ENCODE measurements around the gene DAB2IP.

Gene DAB2IP

DNA sequence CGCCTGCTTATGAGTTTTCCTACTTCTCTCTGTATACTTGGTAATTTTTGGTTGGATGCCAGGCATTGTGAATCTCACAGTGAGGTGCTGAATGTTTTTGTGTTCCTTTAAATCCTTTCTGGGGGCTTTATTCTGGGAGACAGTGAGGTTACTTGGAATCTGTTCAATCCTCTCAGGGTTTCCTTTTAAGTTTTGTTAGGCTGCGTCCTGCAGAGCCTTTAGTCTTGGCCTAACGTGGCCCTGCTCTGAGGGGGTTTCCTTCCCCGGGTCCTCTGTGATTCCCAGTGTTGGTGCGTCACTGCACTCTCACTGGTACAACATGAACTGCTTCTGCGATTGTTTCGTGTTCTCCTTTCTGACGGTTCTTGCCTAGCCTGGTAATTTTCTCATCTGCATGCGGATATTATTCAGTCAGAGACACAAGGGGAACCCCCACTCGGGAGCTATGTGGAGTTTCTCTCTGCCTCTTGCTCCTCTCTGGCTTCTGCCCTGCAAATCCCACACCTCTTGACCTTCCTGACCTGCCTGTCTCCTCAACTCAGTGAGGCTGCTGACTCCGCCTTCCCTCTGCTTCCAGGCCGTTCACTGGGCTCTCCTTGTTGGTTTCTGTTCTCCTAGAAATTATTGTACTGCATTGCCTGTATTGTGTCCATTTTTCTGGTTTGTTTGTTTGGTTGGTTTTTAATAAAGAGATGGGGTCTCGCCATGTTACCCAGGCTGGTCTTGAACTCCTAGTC is 128.1 kb downstream of the DAB2IP start:
- H3K4me3 ChIP-seq (replicated peaks; ENCODE audit: low read depth, low read length) = no peak overlapping the region
- TF ChIP-seq, protein P1, sequence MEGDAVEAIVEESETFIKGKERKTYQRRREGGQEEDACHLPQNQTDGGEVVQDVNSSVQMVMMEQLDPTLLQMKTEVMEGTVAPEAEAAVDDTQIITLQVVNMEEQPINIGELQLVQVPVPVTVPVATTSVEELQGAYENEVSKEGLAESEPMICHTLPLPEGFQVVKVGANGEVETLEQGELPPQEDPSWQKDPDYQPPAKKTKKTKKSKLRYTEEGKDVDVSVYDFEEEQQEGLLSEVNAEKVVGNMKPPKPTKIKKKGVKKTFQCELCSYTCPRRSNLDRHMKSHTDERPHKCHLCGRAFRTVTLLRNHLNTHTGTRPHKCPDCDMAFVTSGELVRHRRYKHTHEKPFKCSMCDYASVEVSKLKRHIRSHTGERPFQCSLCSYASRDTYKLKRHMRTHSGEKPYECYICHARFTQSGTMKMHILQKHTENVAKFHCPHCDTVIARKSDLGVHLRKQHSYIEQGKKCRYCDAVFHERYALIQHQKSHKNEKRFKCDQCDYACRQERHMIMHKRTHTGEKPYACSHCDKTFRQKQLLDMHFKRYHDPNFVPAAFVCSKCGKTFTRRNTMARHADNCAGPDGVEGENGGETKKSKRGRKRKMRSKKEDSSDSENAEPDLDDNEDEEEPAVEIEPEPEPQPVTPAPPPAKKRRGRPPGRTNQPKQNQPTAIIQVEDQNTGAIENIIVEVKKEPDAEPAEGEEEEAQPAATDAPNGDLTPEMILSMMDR (IDR thresholded peaks at IDR 0.05; ENCODE audit: low read depth, low read length, missing control alignments) = no peak
- no peak for DNase-seq (ENCODE audit: extremely low read depth, low read depth)

DNA sequence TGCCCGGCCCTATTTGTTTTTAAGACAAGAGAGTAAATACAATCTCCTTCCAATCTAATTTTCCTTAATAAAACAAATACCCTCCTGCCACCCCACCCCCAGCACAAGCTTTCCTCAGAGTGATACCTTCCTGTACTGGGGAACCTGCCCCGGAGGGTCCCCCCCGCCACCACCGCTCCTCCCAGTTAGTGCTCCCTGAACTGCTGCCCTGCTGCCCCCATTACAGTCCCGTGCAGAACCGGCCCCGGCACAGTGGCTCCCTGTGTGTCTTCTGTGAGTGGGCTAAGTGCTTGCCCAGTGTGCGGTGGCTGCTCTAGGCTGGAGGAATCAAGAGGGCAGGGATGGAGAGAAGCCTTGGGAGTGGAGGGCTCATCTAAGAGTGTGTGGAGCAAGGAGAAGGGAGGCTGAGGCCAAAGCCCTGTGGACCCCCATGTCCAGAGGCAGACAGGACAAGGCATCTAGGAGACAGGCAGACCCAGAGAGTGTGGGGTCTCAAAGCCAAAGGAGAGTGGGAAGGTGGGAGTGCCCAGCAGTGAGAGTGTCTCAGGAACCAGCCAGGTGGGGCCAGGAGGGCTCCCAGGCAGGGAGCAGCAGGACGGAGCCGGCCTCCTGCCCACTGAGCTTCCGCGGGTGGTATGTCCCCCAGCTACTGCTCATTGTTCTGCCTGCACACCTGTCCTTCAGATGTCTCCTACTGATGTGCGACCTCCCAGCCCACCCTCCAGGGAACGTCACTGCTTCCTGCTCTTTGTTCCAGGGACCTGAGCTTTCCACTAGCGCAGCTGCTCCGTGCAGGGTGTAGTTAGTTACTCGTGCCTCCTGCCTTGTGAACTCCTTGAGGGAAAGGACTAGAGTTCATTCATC is 129.0 kb downstream of the DAB2IP start:
- no peak for DNase-seq (ENCODE audit: extremely low read depth, low read depth)
- TF ChIP-seq, protein P1 (IDR thresholded peaks at IDR 0.05; ENCODE audit: low read depth, low read length, missing control alignments) = no peak
- H3K4me3 ChIP-seq (replicated peaks; ENCODE audit: low read depth, low read length) = no peak overlapping the region

DNA sequence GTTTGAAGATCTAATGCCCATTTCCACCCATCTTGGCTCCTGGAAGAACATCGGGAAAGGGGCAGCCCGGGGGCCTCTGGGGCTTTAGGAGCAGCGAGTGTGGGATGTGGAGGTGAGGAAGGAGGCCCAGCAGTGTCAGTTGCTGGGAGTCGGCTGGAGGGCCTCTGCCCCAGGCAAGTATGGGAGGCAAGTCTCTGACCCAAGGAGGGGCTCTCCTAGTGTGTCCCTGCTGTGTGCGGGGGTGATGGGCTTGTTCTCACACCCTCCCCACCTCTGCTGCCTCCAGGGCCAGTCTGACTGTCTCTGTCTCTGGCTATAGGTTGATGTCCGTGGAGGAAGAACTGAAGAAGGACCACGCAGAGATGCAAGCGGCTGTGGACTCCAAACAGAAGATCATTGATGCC is 129.7 kb downstream of the DAB2IP start:
- H3K4me3 ChIP-seq (replicated peaks; ENCODE audit: low read depth, low read length) = no peak overlapping the region
- DNase-seq (ENCODE audit: extremely low read depth, low read depth) = no peak
- TF ChIP-seq, protein P1 (IDR thresholded peaks at IDR 0.05; ENCODE audit: low read depth, low read length, missing control alignments) = no peak

DNA sequence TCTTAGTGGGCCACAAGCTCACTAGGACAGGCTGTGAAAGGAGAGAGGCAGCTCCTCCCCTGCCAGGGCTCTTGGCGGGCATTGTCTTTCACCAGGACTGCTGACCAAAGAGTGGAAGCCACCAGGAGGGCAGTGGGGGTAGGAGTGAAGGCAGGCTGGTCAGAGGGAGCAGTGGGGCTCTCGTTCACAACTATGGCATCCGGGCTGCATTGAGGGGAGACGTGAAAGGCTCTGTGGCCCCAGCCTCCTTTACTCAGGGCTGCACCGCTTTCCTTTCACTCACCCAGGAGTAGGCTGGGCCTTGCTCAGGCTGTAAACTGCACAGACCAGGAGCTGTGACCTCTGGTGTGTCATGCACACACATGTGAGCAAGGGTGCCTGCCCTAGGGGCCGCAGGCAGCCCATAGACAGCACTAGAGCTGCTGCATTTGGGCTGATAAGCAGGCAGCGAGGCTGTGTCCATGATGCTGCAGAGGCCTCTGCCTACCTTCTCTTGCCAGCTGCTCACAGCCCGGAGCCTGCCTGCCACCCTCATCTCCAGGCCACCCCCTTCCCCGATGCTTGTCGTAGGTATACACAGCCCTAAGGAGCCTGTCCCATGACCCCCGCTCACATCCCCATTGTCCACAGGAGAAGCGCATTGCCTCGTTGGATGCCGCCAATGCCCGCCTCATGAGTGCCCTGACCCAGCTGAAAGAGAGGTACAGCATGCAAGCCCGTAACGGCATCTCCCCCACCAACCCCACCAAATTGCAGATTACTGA is 130.4 kb downstream of the DAB2IP start:
- no peak for DNase-seq (ENCODE audit: extremely low read depth, low read depth)
- no peak overlapping the region for H3K4me3 ChIP-seq (replicated peaks; ENCODE audit: low read depth, low read length)
- TF ChIP-seq, protein P1 (IDR thresholded peaks at IDR 0.05; ENCODE audit: low read depth, low read length, missing control alignments) = no peak

DNA sequence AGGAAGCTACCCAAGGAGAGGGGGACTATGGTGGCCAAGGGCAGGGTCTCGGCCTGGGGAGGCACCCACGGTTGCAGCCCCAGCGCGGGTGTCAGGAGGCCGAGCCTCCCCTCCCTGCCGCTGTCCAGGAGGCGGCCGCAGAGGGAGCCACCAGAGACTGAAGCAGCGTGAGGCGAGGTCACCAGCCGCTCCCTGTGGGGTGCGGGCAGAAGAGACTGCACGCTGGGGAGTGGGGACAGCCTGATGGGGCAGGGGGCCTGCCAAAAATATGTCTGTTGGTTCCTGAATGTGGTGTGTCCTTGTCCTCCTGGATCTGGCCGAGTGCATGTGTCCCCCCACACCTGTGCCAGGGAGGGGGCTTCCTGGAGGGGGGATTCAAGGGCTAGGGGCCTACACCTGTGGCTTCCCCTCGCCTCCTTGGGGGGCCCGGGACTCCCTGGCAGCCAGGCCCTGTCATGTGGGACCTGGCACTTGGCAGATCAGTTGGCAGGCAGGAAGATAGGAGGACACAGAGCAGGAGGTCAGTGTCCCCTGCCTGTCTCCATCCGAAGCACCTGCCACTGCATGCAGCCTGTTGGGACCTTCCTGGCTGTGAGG is 131.2 kb downstream of the DAB2IP start:
- no peak overlapping the region for H3K4me3 ChIP-seq (replicated peaks; ENCODE audit: low read depth, low read length)
- no peak for DNase-seq (ENCODE audit: extremely low read depth, low read depth)
- TF ChIP-seq, protein P1 (IDR thresholded peaks at IDR 0.05; ENCODE audit: low read depth, low read length, missing control alignments) = no peak

DNA sequence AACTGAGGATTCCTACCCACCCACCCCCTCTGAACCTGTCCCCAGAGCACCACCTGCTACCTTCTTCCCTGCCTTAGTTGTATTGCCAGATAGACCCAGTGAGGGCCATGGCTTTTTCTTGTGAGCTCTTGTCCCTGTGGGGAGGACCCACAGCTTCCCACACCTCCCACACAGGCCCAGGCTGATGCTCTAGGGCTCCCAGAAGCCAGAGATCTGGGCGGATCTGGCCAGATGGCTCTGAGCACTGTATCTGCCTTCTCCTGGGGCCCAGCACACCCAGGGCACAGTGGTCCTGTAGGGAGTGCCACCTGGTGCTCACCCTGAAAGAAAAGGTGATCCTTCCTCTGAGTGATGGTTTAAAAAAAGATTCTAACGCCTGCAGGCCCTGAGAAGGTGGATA is 131.7 kb downstream of the DAB2IP start:
- TF ChIP-seq, protein P1 (IDR thresholded peaks at IDR 0.05; ENCODE audit: low read depth, low read length, missing control alignments) = no peak
- H3K4me3 ChIP-seq (replicated peaks; ENCODE audit: low read depth, low read length) = no peak overlapping the region
- no peak for DNase-seq (ENCODE audit: extremely low read depth, low read depth)
